HCEC 1CT (cell line): ENCODE measurements around the gene MSI2.

Source experiments
- DNase-seq: peaks from one replicate; pipeline ENCODE4 v3.0.0-alpha.2; 2017

Gene MSI2

DNA sequence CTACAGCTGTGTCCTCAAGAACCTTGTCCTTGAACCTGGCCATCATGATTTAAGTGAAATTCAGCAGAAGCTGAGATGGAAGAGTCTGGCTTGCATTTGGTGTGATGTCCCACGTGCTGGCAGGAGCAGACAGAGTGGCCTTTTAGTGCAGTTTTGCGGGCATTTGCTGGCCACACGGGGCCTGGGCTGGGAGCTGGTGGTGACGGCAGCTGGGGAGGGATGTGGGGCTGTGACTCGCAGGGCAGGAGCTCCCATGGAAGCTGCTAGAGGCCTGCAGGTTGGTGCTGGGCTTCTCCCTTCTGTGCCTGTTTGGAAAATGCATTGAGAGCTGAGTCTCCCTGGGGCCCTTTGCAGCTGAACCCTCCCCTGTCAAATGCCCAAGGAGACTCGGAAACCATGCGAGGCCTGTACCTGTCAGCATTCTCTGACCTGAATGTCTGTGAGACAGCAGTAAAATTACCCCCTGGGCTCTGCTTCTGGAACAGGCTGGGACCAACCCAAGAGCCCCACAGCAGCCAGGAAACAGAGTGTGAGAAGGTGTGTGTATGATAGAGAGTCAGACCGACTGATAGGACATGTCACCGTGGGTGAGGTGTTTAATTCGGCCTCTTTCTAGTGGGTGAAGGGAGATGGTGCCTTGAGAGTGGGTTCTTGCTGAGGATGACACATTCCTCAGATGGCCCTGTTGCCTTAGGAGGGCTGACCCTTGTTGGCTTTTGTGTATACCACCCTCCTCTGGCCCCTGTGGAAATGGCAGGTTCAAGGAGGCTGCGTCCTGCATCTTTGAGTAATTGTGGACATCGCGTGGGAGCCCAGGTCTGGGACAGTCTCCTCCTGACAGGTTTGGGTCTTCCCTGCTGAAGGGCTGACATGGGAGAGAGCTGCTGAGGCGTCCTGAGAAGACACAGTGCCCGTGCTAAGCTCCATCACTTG is 145.5 kb downstream of the MSI2 start:
- peak; percentile 3 for DNase-seq

DNA sequence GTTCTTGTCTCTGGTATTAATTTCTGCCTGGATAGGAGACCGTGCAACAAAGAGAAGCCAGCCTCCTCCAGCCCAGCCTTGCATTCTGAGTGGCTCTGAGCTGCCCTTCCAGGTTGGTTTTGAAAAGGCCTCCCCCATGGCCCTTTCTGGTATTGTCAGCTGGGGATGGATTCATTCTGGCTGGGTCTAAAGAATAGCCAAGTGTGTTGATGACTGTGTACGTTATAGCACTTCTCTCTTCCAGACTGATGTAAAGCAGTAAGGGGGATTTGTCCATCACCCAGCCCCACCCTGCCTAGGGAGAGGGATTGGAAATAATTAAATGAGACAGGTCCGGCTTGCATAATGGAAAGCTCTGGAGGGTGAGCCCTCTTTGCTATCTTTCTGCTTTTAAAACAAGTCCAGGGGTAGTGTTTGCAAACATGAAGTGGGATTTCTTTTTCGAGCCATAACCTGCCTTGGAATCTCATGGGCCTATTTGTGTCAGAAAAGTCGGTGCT is 146.4 kb downstream of the MSI2 start:
- DNase-seq: no peak

DNA sequence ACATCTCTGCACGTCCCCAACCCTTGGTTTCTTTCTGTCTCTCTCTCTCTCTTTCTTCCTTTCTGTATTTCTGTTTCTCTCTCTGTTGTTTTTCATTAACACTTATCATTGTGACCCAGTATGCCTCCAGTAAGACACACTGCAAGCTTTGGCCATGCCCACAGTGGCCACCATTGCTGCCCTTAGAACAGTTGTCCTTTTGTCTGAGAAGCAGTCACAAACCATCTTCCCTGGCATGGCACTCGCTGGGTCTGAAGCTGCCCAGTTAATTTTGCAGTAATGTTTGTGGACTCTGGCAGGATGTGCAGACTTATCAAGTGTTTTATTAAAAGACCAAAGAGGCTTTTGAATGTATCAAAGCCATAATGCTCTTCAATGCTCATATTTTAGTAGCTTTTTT is 146.9 kb downstream of the MSI2 start:
- DNase-seq: no peak

DNA sequence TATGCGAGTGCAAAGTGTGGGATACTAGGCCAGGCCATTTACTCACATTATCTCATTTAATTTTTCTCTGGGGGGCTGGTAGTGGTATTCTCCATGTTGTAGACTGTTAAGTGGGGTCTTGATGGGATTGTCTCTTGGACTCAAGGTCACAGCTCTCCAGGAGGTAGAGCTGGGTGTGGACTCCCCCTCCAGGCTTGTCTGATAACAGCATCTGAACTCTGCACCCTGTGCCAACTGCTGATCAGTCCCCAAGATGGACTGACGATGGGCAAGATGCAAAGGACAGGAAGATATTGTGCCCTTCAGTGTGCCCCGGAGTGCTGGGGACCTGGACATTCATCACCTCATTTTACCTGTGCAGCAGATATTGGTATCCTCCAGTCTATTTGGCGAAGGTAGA is 147.8 kb downstream of the MSI2 start:
- no peak for DNase-seq

DNA sequence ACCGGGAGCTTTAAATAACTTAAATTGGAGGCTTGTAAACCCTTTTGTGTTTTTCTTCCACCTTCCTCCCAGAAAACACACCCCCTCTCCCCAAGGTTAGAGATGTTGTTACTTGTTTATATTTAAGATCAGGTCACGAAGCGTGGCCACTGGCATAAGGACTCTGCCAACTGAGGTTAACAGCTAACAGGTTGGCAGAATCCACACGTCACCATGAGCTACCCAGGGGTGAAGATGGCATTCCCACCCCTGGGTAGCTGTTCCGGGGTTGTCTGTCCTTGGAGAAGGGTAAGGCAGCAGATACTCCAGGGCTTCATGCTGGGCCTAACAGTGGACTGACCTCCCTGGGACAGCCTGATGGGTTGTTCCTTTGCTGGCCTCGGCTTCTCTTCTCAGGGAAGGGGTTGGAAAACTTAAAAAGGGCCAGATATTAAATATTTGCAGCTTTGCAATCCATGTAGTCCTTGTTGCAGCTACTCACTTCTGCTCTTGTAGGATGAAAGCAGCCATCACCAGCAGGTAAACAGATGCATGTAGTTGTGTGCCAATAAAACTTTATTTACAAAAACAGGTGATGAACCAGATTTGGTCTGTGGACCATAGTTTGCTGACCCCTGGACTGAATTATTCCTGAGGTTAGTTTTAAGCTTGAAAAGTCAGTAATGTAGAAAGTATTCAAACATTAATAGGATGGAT is 148.6 kb downstream of the MSI2 start:
- no peak for DNase-seq

DNA sequence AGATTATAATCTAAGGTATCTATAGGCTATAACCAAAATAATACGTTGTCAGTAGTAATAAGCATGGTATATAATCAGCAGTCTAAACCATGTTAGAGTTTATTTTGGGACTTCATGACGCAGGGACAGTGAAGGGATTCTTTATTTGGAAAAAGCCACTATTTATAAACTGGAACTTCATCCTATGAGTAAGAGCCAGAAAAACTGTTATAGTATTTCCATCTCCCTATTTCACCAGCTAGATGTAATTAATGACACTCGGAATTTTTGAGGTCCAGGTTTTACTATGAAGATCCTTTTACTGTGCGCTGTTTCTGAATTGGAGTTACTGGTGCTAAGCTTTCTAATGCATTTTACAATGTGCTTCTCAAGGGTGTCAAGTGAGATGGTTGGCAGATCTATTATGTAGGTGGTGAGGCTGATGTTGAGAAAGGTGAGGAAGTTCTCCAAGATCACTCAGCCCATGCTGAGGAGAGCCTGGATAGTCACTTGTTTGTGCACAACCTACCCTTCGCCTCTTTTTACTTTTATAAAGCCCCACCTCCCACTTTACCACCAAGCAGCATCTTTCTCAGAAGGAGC is 149.3 kb downstream of the MSI2 start:
- DNase-seq: no peak

DNA sequence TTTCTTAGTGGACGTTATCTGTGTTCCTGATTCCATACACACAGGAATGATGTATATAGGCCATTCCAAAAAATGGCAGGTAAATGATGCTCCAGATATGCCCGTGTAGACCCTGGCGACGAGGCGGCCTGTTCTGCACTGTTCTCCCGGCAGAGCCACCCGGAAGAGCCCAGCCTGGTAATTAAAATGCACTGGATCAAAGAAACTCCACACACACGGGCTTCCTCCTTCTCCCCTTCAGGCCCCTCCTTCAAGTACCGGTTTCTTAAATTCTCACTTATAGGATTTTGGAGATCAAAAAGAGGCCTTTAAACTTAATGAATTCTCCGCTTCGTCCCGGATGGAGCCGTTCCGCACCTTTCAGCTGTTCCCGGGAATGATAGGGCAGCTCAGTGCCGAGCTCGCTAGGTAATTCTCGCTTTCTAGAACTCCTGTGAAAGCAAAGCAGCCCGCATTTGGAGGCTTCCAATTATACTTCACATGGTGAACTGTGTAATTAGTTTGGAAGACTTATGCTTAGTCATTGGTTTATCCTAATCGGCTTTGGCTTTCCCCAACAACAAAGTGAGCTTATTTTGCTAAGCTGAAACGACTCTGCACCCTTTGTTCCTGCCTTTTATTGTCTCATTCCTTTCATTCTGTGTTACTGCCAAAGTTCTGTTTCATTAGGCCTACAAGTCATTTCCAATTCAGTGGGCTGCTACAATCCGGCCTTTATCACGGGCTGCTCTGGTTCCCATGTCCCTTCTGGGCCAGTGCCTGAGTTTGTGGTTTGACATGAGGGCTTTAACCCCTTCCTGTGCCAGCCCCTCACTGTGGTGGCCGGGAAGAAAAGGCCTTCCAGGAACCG is 150.0 kb downstream of the MSI2 start:
- no peak for DNase-seq

DNA sequence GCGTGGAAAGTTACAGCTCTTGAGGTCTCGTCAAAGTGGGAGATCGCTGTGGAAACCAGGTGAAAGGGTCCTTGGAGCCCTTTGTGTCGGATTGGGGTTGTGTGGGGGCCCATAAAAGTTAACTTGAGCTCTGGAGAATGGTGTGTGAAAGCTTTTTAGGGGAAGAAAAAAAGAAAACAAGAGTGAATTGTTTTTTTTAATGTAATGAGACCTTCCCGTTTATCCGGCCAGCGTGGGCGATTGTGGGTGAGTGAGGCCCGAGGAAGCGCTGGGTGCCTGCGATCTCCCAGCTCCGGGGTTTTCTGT is 150.6 kb downstream of the MSI2 start:
- no peak for DNase-seq

DNA sequence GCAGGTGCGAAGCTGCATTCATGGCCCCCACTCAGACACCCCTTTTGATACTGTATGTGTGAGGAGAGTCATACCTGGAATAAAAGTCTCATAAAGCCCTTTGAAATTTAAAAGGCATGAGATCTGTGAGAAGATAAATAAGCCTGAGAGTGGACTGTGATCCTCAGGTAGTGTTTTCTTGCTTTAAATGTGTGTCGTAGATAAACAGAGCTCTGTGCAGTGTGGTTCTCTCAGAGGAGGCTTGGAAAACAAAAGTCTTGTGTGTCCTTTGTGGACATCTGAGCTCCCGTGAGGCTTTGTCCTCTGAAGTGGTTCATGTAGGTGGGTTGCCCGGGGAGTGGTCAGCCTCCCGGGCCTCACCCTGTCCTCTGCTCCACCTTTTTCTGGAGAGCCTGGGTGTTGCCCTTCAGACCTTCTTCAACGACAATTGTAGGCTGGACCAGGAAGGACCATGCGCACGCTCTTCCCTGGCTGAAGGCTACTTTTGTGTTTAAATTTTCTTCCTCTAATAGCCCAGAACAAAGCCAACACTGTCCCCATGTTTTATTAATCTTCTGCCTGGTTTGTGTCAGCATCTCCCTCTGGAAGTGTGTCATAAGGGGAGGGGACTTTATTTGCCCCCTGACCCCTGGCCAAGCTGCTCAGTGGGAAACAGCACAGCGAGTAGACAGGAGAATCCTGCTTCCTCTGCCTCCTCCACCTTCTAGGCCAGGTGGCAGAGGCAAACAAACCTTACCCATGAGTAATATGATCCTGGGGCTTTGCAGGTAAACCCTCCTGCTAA is 151.2 kb downstream of the MSI2 start:
- DNase-seq: no peak

DNA sequence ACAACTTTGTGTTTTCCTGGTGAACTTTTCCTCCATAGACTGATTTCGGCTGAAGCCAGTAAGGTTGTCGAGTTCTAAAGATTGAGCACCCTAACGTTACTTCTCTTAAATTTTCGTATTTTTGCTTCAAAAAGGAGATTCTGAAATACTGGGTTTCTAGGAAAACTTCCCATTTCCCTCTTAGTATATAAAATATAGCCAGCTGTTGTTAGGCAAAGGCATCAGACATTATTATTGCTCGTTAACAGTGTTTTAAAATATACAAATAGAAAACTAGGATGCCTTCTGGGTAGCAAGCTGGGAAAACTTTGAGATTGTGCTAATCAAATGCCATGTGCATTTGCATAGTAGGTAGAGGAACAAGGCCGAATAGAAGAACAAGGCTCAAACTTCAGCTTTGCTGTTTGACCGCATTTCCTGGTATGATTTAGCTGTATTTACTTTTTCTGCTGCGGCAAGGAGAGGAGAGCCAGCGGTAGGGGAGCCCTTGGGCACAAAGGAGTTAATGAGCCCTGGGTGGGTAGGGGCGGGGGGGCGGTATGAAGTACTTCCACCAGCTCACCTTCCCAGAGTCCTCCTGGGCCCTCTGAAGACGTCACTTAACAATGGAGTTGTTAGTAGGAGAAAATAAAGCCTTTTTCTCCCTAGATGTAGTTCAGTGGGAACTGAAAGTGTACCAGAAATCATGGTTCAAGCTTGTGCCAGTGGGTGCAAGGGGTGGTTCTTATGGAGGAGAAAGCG is 151.9 kb downstream of the MSI2 start:
- no peak for DNase-seq

DNA sequence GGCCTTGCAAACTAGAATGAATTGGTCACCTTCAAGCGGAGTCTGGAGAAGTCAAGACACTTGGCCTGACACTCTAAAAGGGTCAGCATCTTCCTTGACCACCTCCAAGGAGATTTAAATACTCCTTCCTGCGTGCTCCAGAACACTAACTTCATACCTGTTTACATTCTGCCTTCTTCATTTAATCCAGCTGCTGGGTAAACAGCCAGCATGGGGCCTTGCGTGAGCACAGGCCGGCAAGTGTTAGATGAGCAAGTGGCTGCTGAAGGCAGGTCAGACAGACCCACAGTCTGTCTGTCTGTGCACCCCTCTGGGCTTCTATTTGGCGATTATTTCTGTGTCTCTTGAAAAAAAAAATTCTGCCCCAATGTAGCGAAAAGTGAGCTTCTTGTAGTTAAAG is 153.8 kb downstream of the MSI2 start:
- DNase-seq: no peak

DNA sequence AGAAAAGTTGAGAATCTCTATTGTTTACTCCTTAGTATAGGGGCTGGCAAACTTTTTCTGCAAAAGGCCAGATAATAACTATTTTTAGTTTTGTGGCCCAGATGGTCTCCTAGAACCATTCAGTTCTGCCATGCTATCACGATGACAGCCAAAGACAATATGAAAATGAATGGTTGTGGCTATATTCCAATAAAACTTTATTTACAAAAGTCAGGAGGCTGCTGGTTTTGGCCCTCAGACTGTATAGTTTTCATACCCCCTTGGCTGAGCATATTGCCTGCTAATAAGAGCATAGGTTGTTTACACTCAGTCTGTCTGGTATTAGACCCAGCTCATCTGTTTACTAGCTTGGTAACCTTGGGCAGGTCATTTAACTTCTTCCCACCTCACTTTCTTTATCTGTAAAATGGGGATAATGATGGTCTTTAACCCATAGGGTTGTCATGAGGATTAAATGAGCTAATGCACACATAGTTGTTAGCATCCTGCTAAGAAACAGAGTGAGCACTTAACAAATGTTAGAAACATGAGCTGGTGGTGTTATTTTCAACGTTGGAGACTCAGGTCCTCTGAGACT is 156.3 kb downstream of the MSI2 start:
- DNase-seq: no peak

DNA sequence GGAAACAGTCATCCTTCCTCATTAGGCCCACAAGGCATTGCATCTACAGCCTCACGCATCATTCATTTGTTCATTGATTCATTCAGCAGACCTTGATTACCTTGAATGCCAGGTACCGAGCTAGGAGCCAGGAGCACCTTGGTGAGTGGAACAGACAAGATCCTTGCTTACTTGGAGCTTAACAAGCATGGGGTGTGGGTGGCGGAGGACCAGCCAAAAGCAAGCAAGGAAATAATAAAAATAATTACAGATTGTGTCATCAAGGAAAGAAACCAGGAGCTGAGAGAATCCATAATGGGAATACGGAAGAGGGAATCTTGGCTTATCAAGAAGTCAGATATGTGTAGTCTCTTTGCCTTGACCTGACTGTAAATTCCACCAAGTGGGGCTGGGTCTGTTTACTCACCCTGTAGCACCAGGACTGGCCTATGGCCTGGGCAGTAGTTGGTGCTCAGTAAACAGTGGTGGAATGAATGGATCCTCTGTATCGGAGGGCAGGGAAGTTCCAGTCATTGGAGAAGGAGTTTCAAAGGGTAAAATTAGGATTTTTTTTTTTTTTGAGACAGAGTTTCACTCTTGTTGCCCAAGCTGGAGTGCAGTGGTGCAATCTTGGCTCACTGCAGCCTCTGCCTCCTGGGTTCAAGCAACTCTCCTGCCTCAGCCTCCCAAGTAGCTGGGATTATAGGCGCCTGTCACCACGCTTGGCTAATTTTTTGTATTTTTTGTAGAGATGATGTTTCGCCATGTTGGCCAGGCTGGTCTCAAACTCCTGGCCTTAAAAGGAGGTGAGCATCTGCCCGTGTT is 157.7 kb downstream of the MSI2 start:
- DNase-seq: no peak

DNA sequence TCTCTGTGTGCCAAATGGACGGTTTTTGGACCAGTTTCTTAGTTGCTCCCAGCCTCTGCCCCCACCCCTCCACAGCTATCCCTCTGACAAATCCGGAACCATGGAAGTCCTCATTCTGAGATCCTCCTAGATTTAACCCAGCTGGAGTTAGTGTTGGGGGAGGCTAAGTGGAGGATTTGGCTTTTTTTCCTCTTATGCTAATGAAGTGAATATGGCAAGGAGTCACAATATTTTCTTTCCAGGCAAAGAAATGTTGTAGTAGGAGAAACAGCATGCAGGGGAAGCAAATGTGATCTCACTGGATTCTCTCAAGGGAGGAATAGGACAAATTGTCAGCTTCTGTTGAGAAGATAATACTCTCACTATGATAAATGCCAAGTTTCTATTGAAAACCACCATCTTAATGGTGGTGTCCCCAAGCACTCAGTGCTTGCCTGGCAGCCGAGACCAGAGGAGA is 159.5 kb downstream of the MSI2 start:
- DNase-seq: no peak

DNA sequence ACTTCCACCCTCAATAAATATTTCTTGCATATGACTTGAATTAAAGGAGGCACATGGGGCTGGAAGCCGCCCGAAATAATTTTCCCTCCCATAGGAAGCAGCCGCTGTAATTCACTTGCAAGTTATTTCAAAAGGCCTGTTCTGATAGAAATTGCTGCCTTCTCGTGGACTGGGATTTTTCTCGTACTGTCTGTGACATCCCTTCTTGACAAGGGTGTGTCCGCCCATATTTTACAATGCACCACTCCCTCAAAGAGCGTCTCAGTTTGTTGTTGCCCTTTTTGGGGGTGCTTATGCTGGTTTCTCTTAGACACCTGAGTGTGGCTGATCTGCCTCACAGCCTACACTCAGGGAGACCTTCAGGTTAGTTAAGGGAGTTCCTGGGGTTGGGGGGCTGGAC is 160.0 kb downstream of the MSI2 start:
- DNase-seq: no peak

DNA sequence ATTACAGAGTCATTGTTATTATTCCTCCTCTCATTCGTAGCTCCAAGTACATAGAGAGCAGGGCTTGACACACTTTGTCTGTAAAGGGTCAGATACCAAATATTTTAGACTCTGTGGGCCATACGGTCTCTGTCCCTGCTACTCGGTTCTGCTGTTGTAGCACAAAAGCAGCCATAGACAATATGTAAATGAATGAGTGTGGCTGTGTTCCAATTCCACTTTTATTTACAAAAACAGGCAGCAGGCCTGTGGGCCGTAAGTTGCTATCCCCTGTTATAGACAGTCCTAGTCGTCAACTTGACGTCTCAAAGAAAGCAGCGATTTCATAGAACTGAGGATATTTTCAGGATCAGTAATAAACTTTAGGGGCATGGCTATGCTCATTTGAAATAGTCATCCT is 161.6 kb downstream of the MSI2 start:
- DNase-seq: no peak

DNA sequence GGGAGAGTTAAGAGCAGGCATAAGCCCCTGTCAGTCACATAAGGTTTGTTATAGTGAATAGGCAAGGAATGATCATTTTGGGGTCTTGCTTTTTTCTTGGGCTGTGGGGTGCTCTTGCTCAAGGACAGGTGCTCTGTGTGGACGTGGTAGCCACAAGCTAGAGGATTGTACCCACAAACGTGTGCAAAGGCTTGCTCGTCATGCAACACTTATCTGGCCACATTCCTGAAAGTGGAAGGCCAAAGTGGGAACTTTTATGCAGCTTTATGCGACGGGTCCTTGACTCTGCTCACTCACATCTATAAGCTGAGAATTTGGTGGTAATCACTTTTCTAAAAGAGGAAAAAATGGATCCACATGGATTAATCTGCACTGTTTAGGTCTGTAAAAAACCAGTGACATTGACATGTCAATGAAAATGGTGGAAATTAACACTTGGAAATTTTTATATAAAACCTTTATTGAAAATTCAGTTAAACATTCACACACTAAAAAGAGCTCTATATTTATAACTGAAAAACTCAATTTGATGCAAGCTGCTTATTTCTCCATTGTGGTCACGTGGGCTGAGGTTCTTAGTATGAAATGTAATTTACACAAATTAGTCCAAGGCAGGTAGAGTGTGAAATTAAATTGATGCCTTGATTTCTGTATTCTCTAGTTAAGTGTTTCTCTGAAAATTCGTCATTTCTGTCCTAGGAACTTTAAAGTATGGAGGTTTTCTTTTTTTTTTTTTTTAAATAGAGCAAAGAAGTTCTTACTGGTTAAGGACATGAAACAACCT is 162.3 kb downstream of the MSI2 start:
- no peak for DNase-seq

DNA sequence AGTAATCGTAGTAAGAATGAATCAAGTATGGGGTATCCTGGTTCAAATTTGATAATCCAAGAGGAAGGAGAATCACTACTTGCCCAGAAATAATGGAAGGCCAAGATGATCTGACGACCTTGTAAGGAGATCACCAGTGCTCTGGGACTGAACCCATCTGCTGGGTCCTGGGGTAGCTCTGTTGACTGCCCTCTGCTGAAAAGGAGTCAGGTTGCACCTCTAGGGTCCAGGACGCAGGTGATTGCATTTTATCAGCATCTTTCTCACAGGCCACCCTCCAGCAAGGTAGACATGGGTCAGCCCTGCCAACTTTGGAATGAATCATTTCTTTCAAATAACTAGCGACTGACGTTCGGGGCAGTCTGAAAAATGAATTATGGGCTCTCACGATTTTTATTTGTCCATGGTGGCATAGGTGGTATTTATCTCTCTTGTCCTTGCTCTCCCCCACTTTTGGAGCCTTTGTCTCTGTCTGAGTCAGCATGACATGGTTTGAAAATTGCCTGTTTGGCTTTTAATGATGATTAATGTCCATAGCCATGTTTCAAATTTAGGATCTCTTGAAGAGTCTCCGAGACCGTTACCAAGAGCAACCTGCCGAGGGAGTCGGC is 163.7 kb downstream of the MSI2 start:
- no peak for DNase-seq
